MG63 (cell line): Measurements from ENCODE around the gene MRGPRX3. TPM values are rescaled to one million over a fixed set of nuclear protein-coding genes. Genes with fewer than 3 reads are reported as not detected.
A peak's percentile ranks its signal among the peaks of the same experiment; 100 is the strongest.
"Not testable (repeated sequence)": the region's sequence is repeated elsewhere in the genome, so short reads cannot be mapped to it uniquely, and the experiment has no call there.

Experiments used
- DNase-seq: peaks from one replicate; pipeline ENCODE4 v3.0.0-alpha.2; 2020
- H3K27me3 ChIP-seq: fragments of 250-450 bp; sonication (Bioruptor Pico); 2 replicates; pipeline ENCODE4 v1.5.1; 2020; ENCODE audit warnings: mild to moderate bottlenecking, moderate library complexity
- H3K36me3 ChIP-seq: fragments of 250-450 bp; sonication (Bioruptor Pico); 2 replicates; pipeline ENCODE4 v1.5.1; 2020; ENCODE audit warnings: mild to moderate bottlenecking, moderate library complexity
- H3K4me3 ChIP-seq: fragments of 250-450 bp; sonication (Bioruptor Pico); 2 replicates; pipeline ENCODE4 v1.5.1; 2020; ENCODE audit warnings: mild to moderate bottlenecking, moderate library complexity
- H3K9me3 ChIP-seq: fragments of 250-450 bp; sonication (Bioruptor Pico); 2 replicates; pipeline ENCODE4 v1.5.1; 2020; ENCODE audit warnings: mild to moderate bottlenecking, moderate library complexity
- total RNA-seq: library from RNA; depleted of rRNA; stranded (reverse); fragments of >200 nt; shearing (Covaris generic); gene quantifications from 2 replicates; pipeline ENCODE4 v1.2.3, GENCODE V29; 2014; ENCODE audit warnings: low replicate concordance; rRNA removed

MRGPRX3 gene
- total RNA-seq = not detected in 2 replicates

DNA sequence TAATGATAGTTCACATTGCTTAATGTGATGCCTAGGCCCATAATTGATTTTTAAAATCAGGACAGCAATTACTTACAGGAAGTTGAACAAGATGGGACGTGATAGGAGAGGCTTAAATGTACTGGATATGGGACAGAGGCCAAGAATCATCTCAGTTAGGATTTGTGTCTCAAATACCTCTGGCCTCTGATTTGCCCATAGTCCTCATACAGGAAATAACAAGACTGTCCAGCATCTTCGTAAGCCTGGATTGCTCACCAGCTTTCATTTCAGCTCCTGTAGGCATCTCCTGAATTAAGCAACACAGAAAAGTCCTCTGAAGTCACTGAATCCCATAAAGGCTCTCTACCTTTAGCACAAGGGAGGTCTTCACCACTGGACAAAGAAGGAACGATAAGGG is at the start of gene MRGPRX3:
TSS of gene MRGPRX3 (plus strand) at position 231 of the 400 bp plus-strand sequence. CDS start 4,632 bp downstream, outside the sequence.
- Histone ChIP-seq H3K9me3 (no peaks in the 10 kb centered on the region), H3K27me3 (no peaks in the 10 kb centered on the region), H3K36me3 (no peaks in the 10 kb centered on the region), H3K4me3 (no peak within 1 kb of the TSS)
- DNase-seq = no peak

DNA sequence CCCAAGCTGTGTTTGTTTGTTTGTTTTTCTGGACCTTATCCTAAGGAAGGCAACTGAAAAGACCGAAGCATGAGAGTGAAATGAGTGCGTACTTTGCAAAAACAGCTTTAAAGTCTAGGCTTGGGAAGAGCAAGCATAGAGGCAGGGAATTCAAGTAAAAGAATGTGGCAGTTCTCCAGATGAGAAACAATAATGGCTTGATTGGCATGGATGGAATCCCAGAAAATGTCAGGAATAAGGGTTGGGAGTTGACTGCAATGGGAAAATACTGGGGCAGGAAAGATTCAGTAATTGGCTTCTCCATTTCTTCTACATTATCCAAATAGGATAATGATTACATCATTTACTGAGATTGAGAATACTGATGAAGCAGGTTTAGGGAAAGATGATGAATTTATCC is 44.0 kb upstream of the MRGPRX3 start:
- no peak for DNase-seq

DNA sequence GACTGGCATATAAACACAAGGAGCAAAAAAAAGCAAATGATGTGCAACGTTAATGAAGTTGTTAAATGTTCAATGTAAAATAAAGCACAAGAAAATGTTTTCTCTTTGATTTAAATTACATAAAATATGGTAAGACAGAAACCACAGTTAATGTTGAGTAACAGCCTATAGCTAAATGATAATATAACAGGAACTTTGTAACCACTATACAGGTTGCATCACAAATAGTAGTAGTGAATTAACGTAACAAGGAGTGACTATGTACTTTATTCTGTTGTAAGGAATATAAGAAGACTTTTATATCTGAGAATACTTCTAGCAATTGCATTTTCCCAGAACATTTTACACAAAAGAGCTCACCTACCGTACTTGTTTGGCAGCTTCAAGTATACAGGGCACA is 43.4 kb upstream of the MRGPRX3 start:
- no peaks in the 10 kb centered on the region for H3K27me3 ChIP-seq
- DNase-seq = no peak
- no peak overlapping the region for H3K4me3 ChIP-seq
- peaks cover 9% of the 10 kb centered on the region for H3K36me3 ChIP-seq
- no peaks in the 10 kb centered on the region for H3K9me3 ChIP-seq

More for the DNA sequence above, 44.0 kb upstream of the MRGPRX3 start:
- Histone ChIP-seq H3K27me3 (no peaks in the 10 kb centered on the region), H3K9me3 (no peaks in the 10 kb centered on the region), H3K4me3 (no peak overlapping the region), H3K36me3 (peaks cover 9% of the 10 kb centered on the region)

DNA sequence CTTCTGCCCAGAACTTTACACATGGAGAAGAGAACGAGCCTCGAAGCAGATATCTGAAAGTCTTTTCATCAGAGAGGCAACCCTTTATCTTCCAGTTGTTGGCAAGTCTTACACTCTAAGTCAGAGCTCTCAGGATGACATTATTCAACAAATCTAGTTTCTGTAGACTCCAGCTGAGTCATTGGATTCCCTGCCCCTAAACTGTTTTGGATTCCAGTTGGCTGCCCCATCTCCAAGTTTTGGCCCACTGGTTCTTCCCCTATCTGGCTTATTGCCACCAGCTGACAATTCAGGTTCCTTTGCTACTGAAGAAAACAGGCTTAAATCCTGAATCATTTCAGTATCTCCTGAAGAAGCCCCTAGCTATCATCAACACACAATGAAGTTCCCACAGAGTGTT is 40.6 kb upstream of the MRGPRX3 start:
- Histone ChIP-seq H3K27me3 (no peaks in the 10 kb centered on the region), H3K36me3 (peaks cover 9% of the 10 kb centered on the region), H3K9me3 (no peaks in the 10 kb centered on the region), H3K4me3 (no peak overlapping the region)
- peak; percentile 44 for DNase-seq

DNA sequence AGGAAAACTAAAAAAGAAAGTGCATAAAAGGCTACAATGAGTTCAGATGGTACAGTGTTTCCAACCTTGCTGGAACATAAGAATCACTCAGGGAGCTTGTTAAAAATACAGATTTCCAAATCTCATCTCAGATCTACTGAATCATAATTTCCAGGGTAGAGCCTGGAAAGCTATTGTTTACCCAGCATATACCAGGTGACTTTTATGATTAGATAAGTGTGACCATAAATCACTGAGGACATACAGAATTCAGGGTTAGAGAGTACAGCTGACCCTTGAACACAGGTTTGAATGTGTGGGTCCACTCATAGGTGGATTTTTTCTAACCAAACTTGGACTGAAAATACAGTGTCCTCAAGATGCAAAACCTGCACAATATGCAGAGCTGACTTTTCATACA is 38.4 kb upstream of the MRGPRX3 start:
- Histone ChIP-seq H3K36me3 (peaks cover 3% of the 10 kb centered on the region), H3K4me3 (no peak overlapping the region), H3K9me3 (no peaks in the 10 kb centered on the region), H3K27me3 (no peaks in the 10 kb centered on the region)
- DNase-seq = no peak

- H3K4me3 ChIP-seq = no peak overlapping the region
- H3K27me3 ChIP-seq = no peaks in the 10 kb centered on the region
- DNase-seq = no peak
- peaks cover 3% of the 10 kb centered on the region for H3K36me3 ChIP-seq
- H3K9me3 ChIP-seq = no peaks in the 10 kb centered on the region
Observed at GRCh38 chr11:18100926-18101656, 31.3 kb upstream of the MRGPRX3 start.

GRCh38 chr11:18105086-18105801 is 27.1 kb upstream of the MRGPRX3 start:
- peaks cover 3% of the 10 kb centered on the region for H3K36me3 ChIP-seq
- H3K4me3 ChIP-seq = peak overlapping the region; percentile 74
- no peak for DNase-seq
- no peaks in the 10 kb centered on the region for H3K9me3 ChIP-seq
- no peaks in the 10 kb centered on the region for H3K27me3 ChIP-seq

GRCh38 chr11:18105802-18106574 is 26.4 kb upstream of the MRGPRX3 start, which contains the start of gene SAAL1:
Gene SAAL1, minus strand, starts transcription at chr11:18106082. Its CDS starts 41 bp downstream, at chr11:18106041.
- H3K4me3 ChIP-seq = peak within 1 kb of the TSS; percentile 74
- no peaks in the 10 kb centered on the region for H3K9me3 ChIP-seq
- H3K27me3 ChIP-seq = no peaks in the 10 kb centered on the region
- peak; percentile 71 for DNase-seq
- H3K36me3 ChIP-seq = peaks cover 3% of the 10 kb centered on the region

DNA sequence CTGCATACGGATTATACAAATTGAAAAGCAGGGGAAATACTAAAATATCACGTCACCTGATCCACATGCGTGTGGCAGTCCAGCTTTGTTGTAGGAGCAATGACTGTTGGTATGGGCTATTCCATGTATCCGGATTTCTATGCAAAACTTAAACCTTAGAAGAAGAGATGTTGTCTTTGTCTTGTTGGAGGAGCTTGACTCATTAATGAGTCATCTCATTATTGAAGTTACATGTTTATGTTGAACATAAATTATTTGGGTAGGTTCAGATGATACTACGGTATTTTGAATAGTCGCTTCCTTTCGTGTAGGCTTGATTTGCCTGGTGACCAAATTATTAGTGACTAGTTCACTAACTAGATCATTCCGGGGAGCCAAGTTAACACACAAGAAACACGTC is 25.7 kb upstream of the MRGPRX3 start:
- Histone ChIP-seq H3K4me3 (no peak overlapping the region), H3K27me3 (no peaks in the 10 kb centered on the region), H3K9me3 (no peaks in the 10 kb centered on the region), H3K36me3 (peaks cover 3% of the 10 kb centered on the region)
- DNase-seq = no peak

- no peak for DNase-seq
- Histone ChIP-seq H3K36me3 (no peaks in the 10 kb centered on the region; the same call in none of the 2 replicates), H3K27me3 (peaks cover under 1% of the 10 kb centered on the region; the same call in 1 of the 2 replicates), H3K9me3 (no peaks in the 10 kb centered on the region), H3K4me3 (no peak overlapping the region)
Observed at GRCh38 chr11:18108254-18108653, 24.1 kb upstream of the MRGPRX3 start.

DNA sequence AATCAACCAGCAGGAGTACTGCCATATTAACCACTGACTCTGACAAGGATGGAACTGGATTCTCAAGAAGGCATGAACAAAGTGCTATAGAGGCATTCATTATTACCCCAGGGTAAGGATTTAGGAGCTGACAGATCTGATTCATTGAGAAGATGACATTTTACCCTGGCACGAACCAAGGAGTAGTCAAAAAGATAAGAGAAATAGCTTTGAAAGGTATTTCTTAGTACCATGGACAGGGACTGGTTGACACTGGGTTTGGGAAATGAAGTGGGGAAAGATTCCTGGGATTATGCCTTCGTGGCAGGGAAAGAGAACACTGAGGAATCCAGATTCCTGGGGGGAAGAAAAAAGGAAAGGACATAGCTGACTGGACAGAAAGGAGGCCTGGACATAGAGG is 21.4 kb upstream of the MRGPRX3 start:
- Histone ChIP-seq H3K36me3 (no peaks in the 10 kb centered on the region), H3K4me3 (no peak overlapping the region), H3K27me3 (peaks cover 4% of the 10 kb centered on the region; the same call in 1 of the 2 replicates), H3K9me3 (no peaks in the 10 kb centered on the region)
- no peak for DNase-seq

GRCh38 chr11:18115360-18116127 is 16.8 kb upstream of the MRGPRX3 start:
- DNase-seq = peak; percentile 6
- no peaks in the 10 kb centered on the region for H3K36me3 ChIP-seq
- H3K27me3 ChIP-seq = peaks cover 4% of the 10 kb centered on the region; the same call in 1 of the 2 replicates
- H3K9me3 ChIP-seq = no peaks in the 10 kb centered on the region
- H3K4me3 ChIP-seq = no peak overlapping the region

DNA sequence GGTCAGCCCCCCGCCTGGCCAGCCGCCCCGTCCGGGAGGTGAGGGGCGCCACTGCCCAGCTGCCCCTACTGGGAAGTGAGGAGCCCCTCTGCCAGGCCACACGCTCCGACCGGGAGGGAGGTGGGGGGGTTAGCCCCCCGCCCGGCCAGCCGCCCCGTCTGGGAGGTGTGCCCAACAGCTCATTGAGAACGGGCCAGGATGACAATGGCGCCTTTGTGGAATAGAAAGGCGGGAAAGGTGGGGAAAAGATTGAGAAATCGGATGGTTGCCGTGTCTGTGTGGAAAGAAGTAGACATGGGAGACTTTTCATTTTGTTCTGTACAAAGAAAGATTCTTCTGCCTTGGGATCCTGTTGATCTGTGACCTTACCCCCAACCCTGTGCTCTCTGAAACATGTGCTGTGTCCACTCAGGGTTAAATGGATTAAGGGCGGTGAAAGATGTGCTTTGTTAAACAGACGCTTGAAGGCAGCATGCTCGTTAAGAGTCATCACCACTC is 11.0 kb upstream of the MRGPRX3 start:
- not testable (repeated sequence) for H3K9me3 ChIP-seq, H3K27me3 ChIP-seq, H3K36me3 ChIP-seq, DNase-seq, H3K4me3 ChIP-seq

DNA sequence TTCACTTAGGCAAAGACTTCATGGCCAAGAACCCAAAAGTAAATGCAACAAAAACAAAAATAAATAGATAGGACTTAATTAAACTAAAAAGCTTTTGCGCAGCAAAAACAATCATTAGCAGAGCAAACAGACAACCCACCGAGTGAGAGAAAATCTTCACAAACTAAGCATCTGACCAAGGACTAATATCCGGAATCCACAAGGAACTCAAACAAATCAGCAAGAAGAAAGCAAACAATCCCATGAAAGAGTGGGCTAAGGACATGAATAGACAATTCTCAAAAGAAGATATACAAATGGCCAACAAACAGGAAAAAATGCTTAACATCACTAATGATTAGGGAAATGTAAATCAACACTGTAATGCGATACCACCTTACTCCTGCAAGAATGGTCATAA is 1.3 kb upstream of the MRGPRX3 start:
- not testable (repeated sequence) for H3K9me3 ChIP-seq, H3K4me3 ChIP-seq, DNase-seq, H3K27me3 ChIP-seq, H3K36me3 ChIP-seq

DNA sequence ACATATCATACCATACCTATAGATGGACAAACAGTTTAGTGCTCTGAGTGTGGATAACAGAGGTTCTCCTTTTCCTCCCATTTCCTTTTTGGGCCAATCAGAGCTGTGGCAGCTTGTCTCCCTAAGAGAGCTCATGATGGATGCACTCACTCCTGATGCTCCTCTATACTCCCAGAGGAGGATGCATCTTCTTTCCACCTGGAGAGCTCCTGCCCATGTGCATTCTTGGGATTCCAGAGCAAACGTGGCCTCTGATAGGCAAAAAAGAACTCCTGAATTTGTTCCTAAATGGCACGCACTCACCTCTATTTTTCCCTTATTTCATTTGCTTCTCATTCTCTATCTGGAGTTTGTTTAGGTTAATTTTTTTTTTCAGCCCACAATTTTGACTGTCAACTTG is 2.9 kb downstream of the MRGPRX3 start:
- no peak for DNase-seq
- H3K9me3 ChIP-seq = no peaks in the 10 kb centered on the region
- no peak overlapping the region for H3K4me3 ChIP-seq
- no peaks in the 10 kb centered on the region for H3K27me3 ChIP-seq
- H3K36me3 ChIP-seq = no peaks in the 10 kb centered on the region

- DNase-seq = no peak
- Histone ChIP-seq H3K36me3 (no peaks in the 10 kb centered on the region), H3K27me3 (no peaks in the 10 kb centered on the region), H3K4me3 (no peak overlapping the region), H3K9me3 (no peaks in the 10 kb centered on the region)
Observed at GRCh38 chr11:18137186-18137800, 4.9 kb downstream of the MRGPRX3 start.
